Retina (tissue), 1 donor: Measurements from ENCODE around the gene TCEA2.

Experiments
- DNase-seq: peaks from one replicate; pipeline ENCODE4 v3.0.0-alpha.2; 2016

Gene TCEA2

GRCh38 chr20:64099086-64099786 lies 36.2 kb downstream of the TCEA2 start:
- DNase-seq, result no peak

GRCh38 chr20:64099880-64100565 lies 37.0 kb downstream of the TCEA2 start:
- no peak for DNase-seq

DNA sequence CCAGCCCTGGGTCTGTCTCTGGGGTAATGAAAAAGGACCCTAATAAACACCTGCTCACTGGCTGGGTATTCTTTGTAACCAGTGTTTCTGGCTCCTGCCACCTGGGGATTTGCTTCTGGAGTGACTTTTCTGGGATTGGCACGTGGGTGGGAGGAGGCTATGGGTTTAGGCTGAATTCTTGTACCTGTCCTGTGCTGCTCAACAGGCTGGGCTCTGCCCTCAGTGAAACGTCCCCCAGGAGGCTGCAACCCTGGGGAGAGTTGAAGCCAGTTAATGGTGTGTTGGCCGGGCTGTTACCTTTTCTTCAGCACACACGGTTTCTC lies 37.5 kb downstream of the TCEA2 start:
- DNase-seq, result no peak

- DNase-seq, result peak; percentile 10
These were observed 38.1 kb downstream of the TCEA2 start for GRCh38 chr20:64100946-64101688.

DNA sequence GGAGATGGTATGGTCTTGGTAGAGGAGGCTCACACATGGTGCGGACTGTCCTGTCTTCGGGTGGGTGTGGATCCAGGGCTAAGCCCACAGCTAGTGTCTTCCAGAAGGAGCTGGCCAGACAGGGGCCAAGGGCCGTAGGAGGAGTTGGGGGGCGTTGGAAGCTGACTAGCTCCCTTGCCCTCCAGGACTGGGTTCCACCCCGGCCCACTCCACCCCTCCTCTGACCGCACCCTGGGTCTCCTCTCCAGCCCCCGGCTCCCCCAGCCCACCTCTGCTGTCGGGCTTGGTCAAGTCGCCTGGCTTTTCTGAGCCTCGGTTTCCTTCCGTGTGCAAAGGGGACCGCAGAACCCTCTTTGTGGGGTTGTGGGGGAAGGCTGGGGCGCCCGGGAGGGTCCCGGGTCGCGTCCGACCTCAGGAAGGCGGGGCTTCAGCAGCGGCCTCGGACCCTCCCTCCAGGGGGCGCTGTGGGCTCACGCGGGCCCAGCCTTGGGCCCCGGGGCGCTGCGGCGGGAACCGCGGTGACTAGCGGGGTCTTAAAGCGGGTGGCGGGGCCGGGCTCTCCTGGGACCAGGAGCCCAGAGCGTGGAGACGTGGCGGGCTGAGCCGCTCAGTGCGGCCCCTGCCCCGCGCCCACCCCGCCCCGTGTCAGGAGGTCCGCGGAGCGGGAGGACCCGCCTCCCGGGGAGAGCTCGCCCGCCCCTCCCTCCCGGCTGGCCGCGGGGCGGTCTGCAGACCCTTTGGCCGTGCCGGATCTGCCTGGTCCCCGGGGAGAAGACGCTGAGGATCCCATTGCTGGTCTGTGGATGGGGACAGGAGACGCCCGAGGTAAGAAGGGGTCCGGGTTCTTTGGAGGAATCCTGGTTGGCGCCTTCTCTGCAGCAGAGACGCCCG lies 39.0 kb downstream of the TCEA2 start:
- peak; percentile 64 for DNase-seq

DNA sequence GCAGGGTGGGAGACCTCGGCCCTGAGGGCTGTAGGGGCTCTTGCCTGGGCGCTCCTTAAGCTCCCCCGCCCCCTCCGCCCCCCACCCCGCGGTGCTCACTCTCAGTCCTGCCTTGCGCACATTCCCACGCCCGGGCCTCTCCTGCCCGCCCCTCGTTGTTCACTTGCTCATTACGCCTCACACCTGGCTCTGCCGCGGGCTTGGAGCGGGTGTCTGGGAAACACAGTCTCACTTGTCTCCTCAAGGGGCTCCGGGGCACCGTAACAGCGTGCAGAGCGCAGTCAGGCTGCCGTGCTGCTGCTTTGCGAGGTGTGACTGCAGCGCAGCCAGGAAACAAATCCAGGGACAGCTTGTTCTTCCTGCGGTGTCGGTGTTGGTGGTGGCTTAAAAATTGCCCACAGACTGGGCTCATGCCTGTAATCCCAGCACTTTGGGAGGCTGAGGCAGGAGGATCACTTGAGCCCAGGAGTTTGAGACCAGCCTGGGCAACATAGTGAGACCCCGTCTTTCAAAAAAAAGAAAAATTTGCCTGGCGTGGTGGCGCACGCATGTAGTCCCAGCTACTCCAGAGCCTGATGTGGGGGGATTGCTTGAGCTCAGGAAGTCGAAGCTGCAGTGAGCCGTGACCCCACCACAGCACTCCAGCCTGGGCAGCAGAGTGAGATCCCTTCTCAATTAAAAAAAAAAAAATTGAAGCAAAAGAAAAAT lies 39.8 kb downstream of the TCEA2 start:
- DNase-seq, result peak; percentile 33

DNA sequence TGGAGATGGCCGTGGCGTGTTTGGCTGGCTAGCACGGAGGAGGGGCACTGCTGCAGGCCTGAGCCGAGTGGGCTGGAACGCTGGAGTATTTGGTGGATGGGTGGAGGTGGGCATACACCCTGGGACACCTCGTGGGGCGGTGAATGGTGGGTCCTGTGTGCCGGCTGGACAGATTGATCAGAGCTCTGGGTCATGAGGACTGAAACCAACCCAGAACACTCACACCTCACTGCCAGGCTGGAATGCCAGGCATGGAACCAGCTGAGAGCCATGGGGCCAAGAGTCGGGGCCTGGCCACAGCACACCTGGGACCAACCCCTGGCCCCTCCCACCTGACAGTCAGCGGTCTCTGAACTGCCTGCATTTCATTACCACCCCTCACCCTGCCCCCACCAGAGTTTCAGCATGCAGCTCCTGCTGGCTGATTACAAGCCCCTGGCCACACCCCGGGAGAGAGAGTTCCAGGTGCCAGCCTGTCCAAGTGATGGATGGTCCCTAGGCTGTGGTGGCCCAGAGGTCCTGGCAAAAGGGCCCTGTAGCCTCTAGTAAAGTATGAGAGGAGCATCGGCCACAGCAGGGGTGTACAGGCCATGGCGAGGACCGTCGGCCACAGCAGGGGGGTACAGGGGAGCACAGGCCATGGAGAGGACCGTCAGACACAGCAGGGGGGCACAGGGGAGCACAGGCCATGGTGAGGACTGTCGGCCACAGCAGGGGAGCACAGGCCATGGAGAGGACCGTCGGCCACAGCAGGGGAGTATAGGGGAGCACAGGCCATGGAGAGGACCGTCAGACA lies 41.1 kb downstream of the TCEA2 start:
- DNase-seq, result no peak

DNA sequence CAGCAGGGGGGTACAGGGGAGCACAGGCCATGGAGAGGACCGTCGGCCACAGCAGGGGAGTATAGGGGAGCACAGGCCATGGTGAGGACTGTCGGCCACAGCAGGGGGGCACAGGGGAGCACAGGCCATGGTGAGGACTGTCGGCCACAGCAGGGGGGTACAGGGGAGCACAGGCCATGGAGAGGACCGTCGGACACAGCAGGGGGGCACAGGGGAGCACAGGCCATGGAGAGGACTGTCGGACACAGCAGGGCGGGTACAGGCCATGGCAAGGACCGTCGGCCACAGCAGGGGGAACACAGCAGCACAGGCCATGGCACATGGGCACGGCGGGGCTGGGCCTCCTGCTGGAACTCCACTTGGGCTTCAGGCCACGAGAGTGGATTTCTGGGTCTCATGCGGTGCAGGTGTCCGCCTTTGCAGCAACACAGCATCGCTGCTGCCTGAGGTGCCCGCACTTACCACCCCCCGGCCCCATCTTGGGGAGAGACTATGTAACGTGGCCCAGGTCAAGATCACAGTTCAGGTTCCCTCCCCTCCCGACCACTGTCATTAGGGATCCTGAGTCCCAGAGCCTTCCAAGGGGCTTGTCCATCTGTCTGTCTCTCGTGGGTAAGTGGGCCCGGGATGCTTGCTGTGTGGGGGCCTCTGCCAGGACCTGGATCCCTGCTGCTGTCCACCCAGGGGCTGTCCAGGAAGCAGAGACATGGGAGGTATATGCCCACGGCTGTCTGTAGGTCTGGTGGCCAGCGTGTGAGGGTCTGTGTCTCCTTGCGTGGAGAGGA lies 41.9 kb downstream of the TCEA2 start:
- no peak for DNase-seq

DNA sequence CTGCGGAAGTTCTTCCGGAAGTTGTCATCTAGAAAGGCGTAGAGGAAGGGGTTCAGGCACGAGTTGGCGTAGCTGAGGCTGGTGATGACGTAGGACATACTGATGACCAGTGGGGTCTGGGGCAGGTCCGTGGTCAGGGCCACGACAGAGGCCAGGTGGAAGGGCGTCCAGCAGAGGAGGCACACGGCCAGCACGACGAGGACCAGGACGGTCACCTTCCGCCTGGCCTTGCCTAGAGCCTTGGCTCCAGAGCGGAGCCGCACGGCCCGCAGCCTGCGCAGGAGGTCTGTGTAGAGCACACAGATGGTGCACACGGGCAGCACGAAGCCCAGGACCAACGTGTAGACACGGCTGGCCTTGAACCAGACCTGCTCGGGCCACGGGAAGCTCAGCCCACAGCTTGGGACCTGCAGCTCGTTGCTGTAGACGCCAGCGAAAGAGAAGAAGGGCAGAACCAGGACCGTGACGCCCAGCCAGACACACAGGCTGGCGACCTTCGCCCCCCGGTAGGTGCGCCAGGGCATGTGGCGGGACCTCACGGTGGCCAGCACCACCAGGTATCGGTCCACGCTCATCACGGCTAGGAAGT lies 42.9 kb downstream of the TCEA2 start:
- DNase-seq, result no peak

DNA sequence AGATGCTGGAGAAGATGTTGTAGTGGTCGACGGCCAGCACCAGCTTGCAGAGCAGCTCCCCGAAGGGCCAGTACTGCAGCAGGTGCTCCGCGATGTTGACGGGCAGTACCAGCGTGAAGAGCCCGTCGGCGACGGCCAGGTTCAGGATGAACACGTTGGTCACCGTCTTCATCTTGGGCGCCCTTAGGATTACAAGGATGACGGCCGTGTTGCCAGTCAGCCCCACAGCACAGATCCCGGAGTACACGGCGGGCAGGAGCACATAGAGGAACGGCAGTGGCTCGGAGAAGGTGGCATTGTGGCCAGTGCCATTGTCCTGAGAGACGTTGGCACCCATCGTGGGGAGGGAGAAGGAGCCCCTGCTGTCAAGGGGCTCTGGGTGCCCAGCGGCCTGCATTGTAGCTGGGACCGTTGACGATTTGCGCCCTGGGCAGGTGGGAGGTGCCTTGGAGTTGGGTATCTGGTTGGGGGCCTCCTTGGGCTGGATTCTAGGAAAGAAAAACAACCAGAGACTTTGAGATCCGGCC lies 43.5 kb downstream of the TCEA2 start:
- DNase-seq, result no peak

- peak; percentile 28 for DNase-seq
These were observed 44.2 kb downstream of the TCEA2 start, which contains the start of gene NPBWR2 for GRCh38 chr20:64106981-64107735. Gene NPBWR2 (minus strand): TSS chr20:64107565. CDS start chr20:64106831, 734 bp downstream.

DNA sequence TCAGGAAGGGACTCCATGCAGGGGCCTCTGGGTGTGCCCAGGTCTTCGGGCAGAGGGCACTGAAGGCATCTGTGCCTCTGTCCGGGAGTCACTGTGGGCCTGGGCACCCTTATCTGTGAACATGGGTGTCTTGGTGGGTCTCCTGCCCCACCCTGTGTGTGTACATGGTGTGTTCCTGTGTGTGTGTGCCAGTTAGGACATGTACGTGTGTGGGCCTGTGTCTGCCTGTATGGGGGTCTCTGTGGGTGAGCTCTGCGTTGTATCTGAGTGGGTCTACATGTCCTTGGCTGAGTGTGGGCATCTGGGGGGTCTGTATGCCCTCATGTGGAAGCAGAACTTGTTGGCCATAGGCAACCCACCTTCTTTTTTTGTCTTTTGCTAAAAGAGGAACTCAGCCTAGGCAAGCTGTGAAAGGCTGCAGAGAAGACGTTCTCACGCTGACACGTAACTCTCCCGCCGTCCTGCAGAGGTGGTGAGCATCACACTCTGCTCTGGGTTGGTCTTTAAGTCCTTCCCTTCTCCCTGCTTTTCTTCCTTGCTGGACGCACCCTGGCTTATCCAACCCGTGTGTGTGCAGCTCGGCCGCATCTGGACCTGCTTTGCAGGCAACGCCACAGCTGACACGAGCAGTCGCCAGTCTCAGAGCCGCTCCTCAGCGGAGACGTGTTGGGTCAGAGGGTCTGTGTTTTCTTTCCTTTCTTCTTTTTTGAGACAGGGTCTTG lies 44.9 kb downstream of the TCEA2 start:
- peak; percentile 8 for DNase-seq

GRCh38 chr20:64108731-64109681 lies 46.0 kb downstream of the TCEA2 start:
- DNase-seq, result no peak

GRCh38 chr20:64109831-64110391 lies 46.9 kb downstream of the TCEA2 start:
- no peak for DNase-seq

DNA sequence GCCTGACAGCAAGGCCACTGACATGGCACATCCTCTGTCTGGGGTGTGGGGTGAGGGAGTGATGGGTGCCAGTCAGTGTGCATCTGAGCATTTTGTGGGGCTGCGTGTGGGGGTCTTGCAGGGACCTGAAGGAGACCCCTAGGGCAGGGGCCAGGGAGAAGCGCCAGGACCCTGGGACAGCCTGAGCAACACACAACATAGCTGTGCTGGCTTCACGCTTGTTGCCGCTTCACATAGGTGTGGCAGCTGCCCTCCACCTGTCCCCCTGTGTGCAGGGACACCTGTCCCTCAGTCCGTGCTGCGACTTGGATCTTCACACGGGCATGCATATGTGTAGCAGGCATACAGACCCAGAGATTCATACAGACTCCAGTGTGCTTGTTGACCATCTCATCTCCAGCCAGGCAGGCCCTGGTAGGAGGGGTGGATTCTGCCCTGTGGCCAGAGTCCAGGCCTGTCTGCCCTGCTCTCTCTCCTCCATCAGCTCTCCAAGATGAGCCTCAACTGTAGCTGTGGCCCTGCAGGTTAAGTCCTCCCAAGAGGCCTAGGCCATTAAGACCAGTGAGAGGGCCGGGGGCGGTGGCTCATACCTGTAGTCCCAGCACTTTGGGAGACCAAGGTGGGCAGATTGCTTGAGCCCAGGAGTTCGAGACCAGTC lies 47.5 kb downstream of the TCEA2 start:
- no peak for DNase-seq
